Osteoblast (primary cell): ENCODE results near the gene KTN1. TPM values are rescaled to one million over a fixed set of nuclear protein-coding genes. Genes with fewer than 3 reads are reported as not detected.

Source experiments
- DNase-seq: peaks from one replicate; pipeline ENCODE4 v3.0.0; 2011; ENCODE audit warnings: low spot score, mixed read lengths; ENCODE audit not compliant: insufficient read length; ENCODE audit errors: missing footprints
- H2AFZ ChIP-seq: 2 replicates; pipeline ENCODE4 v1.6.0; 2011; ENCODE audit warnings: mild to moderate bottlenecking, low read length
- H3K27ac ChIP-seq: 2 replicates; pipeline ENCODE4 v1.5.1; 2011; ENCODE audit warnings: mild to moderate bottlenecking, low read depth, low read length, moderate library complexity
- H3K27me3 ChIP-seq: 2 replicates; pipeline ENCODE4 v1.6.0; 2012; ENCODE audit warnings: mild to moderate bottlenecking, control low read depth, inconsistent platforms, low read length, moderate library complexity; ENCODE audit not compliant: insufficient read depth
- H3K36me3 ChIP-seq: 2 replicates; pipeline ENCODE4 v1.5.1; 2011; ENCODE audit warnings: mild to moderate bottlenecking, low read length, control low read depth, moderate library complexity; ENCODE audit not compliant: insufficient read depth
- H3K4me1 ChIP-seq: 2 replicates; pipeline ENCODE4 v1.5.1; 2011; ENCODE audit warnings: mild to moderate bottlenecking, low read length, control low read depth, moderate library complexity; ENCODE audit not compliant: insufficient read depth
- H3K4me2 ChIP-seq: 2 replicates; pipeline ENCODE4 v1.6.0; 2011; ENCODE audit warnings: mild to moderate bottlenecking, low read length; ENCODE audit not compliant: insufficient read depth
- H3K4me3 ChIP-seq: fragments of 200-600 bp; sonication (generic); 3 replicates; pipeline ENCODE4 v1.5.1; 2012; ENCODE audit warnings: mild to moderate bottlenecking, low read length, inconsistent platforms; ENCODE audit not compliant: insufficient read depth
- H3K79me2 ChIP-seq: 2 replicates; pipeline ENCODE4 v1.6.0; 2012; ENCODE audit warnings: mild to moderate bottlenecking, low read length, control low read depth, inconsistent platforms; ENCODE audit not compliant: insufficient read depth
- H3K9me3 ChIP-seq: 2 replicates; pipeline ENCODE4 v1.5.1; 2011; ENCODE audit warnings: low read depth, low read length, control low read depth
- H4K20me1 ChIP-seq: 2 replicates; pipeline ENCODE4 v1.6.0; 2012; ENCODE audit warnings: mild to moderate bottlenecking, low read length, control low read depth; ENCODE audit not compliant: insufficient read depth
- CTCF ChIP-seq: IDR thresholded peaks from 2 replicates; pipeline ENCODE4 v1.5.1; 2011; ENCODE audit warnings: mild to moderate bottlenecking, low read depth, low read length, moderate library complexity; ENCODE audit errors: extremely low read depth
- total RNA-seq: library from RNA; depleted of rRNA; stranded (reverse); fragments of >200 nt; gene quantifications from 2 replicates; pipeline ENCODE4 v1.2.3, GENCODE V29; 2012

Gene KTN1
- total RNA-seq, 1 donor: 172 TPM

- no peak for DNase-seq
- H3K4me3 ChIP-seq: no peak overlapping the region
- peaks cover 57% of the 10 kb centered on the region for H3K4me1 ChIP-seq
- peaks cover 86% of the 10 kb centered on the region for H3K79me2 ChIP-seq
- no peak overlapping the region for H2AFZ ChIP-seq
- peaks cover 67% of the 10 kb centered on the region for H4K20me1 ChIP-seq
- H3K27me3 ChIP-seq: no peaks in the 10 kb centered on the region
- H3K4me2 ChIP-seq: no peak overlapping the region
- TF ChIP-seq CTCF: no peak
- no peaks in the 10 kb centered on the region for H3K9me3 ChIP-seq
- H3K36me3 ChIP-seq: no peaks in the 10 kb centered on the region
- H3K27ac ChIP-seq: no peak overlapping the region
These were observed 4.0 kb downstream of the KTN1 start for GRCh38 chr14:55583942-55584468.

- H4K20me1 ChIP-seq: peaks cover 73% of the 10 kb centered on the region
- peak overlapping the region; percentile 56 for H3K4me2 ChIP-seq
- H3K27me3 ChIP-seq: no peaks in the 10 kb centered on the region
- H3K4me3 ChIP-seq: no peak overlapping the region
- H3K79me2 ChIP-seq: peaks cover 98% of the 10 kb centered on the region
- TF ChIP-seq CTCF: no peak
- H3K9me3 ChIP-seq: no peaks in the 10 kb centered on the region
- no peaks in the 10 kb centered on the region for H3K36me3 ChIP-seq
- H3K4me1 ChIP-seq: peaks cover 57% of the 10 kb centered on the region
- DNase-seq: peak; percentile 88
- peak overlapping the region; percentile 70 for H3K27ac ChIP-seq
- H2AFZ ChIP-seq: no peak overlapping the region
These were observed 5.8 kb downstream of the KTN1 start for GRCh38 chr14:55585854-55586253.

- H4K20me1 ChIP-seq: peaks cover 67% of the 10 kb centered on the region
- peaks cover 55% of the 10 kb centered on the region for H3K4me1 ChIP-seq
- H3K9me3 ChIP-seq: no peaks in the 10 kb centered on the region
- H3K4me3 ChIP-seq: no peak overlapping the region
- H3K79me2 ChIP-seq: peaks cover 98% of the 10 kb centered on the region
- H3K27me3 ChIP-seq: no peaks in the 10 kb centered on the region
- peak overlapping the region; percentile 56 for H3K4me2 ChIP-seq
- no peak for TF ChIP-seq CTCF
- H3K36me3 ChIP-seq: no peaks in the 10 kb centered on the region
- H2AFZ ChIP-seq: no peak overlapping the region
- peak overlapping the region; percentile 70 for H3K27ac ChIP-seq
- DNase-seq: no peak
These were observed 6.4 kb downstream of the KTN1 start for GRCh38 chr14:55586411-55586810.

GRCh38 chr14:55587847-55588246 lies 7.8 kb downstream of the KTN1 start:
- Histone ChIP-seq H3K27me3 (no peaks in the 10 kb centered on the region), H3K4me2 (peak overlapping the region; percentile 12), H3K9me3 (no peaks in the 10 kb centered on the region), H3K4me1 (peaks cover 50% of the 10 kb centered on the region), H3K4me3 (no peak overlapping the region), H3K36me3 (no peaks in the 10 kb centered on the region), H3K27ac (peak overlapping the region; percentile 14), H2AFZ (no peak overlapping the region), H3K79me2 (peaks cover 98% of the 10 kb centered on the region), H4K20me1 (peaks cover 69% of the 10 kb centered on the region)
- no peak for DNase-seq
- no peak for TF ChIP-seq CTCF
